Mesodermal cell (in vitro differentiated cells): ENCODE measurements around the gene NRL.

ENCODE experiments used
- H3K27ac ChIP-seq: 2 replicates; pipeline ENCODE4 v1.7.0; 2013; ENCODE audit warnings: mild to moderate bottlenecking, low read depth, low read length, moderate library complexity; ENCODE audit not compliant: severe bottlenecking
- H3K36me3 ChIP-seq: 2 replicates; pipeline ENCODE4 v1.7.1; 2013; ENCODE audit warnings: mild to moderate bottlenecking, low read length, moderate library complexity; ENCODE audit not compliant: control insufficient read depth, insufficient read depth
- H3K4me1 ChIP-seq: one replicate; pipeline ENCODE4 v1.7.1; 2013; ENCODE audit warnings: mild to moderate bottlenecking, low read length; ENCODE audit not compliant: insufficient read depth, control insufficient read depth, poor library complexity, severe bottlenecking
- H3K4me3 ChIP-seq: 2 replicates; pipeline ENCODE4 v1.7.0; 2013; ENCODE audit warnings: low read length, control low read depth, mild to moderate bottlenecking; ENCODE audit not compliant: insufficient read depth, poor library complexity, severe bottlenecking; ENCODE audit errors: extremely low read depth
- H3K9me3 ChIP-seq: 2 replicates; pipeline ENCODE4 v1.7.1; 2013; ENCODE audit warnings: mild to moderate bottlenecking, low read length, moderate library complexity; ENCODE audit not compliant: control insufficient read depth
- WGBS, 2 experiments: methylation state at CpG; one replicate each; pipeline ENCODE4 v1.1.5; 2013; ENCODE audit warnings: missing lambda C conversion rate in 2 of 2; ENCODE audit not compliant: insufficient coverage in 2 of 2; 5-methylcytosine and 5-hydroxymethylcytosine counted together

Gene NRL

DNA sequence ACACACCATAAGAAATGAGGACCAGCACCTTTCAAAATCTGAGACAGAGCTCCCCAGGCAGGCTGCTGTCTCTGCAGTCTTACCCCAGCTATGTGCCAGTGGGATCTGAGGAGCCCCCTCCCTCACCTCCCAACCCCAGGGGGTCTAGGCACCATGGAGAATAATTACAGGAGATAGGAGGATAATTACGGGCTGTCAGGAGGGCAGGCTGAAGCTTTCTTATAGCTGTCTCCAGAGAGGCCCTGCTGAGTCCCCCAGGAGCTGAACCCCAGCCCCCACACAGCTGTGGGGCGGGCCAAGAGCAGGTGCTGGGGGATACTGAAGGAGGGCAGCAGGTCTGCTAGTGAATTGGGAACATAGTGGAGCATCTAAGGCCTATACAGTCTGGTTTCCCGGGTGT lies 36.6 kb downstream of the NRL start:
- Histone ChIP-seq H3K27ac (no peak overlapping the region), H3K4me1 (peaks cover 5% of the 10 kb centered on the region), H3K4me3 (no peak overlapping the region), H3K9me3 (no peaks in the 10 kb centered on the region), H3K36me3 (no peaks in the 10 kb centered on the region)
- 83% methylated on average over 2 of the region's 3 CpGs; no CpG with 5 or more reads in 1 of the 2 experiments for WGBS, 2 experiments

DNA sequence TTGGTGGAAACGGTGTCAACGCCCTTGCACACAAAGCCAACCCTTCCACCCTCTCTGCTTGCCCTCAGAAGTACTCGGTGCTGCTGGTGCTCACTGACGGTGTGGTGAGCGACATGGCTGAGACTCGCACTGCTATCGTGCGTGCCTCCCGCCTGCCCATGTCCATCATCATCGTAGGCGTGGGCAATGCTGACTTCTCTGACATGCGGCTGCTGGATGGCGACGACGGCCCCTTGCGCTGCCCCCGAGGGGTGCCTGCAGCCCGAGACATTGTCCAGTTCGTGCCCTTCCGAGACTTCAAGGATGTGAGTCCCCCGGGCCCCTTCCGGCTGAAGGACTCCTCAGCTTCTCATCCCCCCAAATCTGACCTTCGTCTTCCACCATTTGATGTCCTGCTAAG lies 37.7 kb downstream of the NRL start:
- Histone ChIP-seq H3K4me1 (peaks cover 5% of the 10 kb centered on the region), H3K27ac (no peak overlapping the region)
- WGBS, 2 experiments, result 92 to 94% methylated on average over 23 of the region's 23 CpGs

DNA sequence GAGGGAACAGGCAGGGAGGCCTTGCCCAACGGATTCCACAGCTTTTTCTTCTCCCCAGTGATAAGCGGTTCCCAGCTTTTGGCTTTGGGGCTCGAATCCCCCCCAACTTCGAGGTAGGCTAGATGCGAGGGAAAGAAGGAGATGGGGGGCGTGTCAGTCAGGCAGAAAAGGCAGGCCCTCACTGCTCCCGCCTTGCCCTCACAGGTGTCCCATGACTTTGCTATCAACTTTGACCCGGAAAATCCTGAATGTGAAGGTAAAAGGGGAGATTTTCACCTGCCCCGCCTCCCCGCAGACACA lies 38.5 kb downstream of the NRL start:
- Histone ChIP-seq H3K9me3 (no peaks in the 10 kb centered on the region), H3K4me1 (peaks cover 5% of the 10 kb centered on the region), H3K27ac (no peak overlapping the region), H3K4me3 (no peak overlapping the region), H3K36me3 (no peaks in the 10 kb centered on the region)
- 92 to 96% methylated on average over 4 of the region's 10 CpGs for WGBS, 2 experiments

More for the DNA sequence above, 37.7 kb downstream of the NRL start:
- Histone ChIP-seq H3K9me3 (no peaks in the 10 kb centered on the region), H3K36me3 (no peaks in the 10 kb centered on the region), H3K4me3 (no peak overlapping the region)

DNA sequence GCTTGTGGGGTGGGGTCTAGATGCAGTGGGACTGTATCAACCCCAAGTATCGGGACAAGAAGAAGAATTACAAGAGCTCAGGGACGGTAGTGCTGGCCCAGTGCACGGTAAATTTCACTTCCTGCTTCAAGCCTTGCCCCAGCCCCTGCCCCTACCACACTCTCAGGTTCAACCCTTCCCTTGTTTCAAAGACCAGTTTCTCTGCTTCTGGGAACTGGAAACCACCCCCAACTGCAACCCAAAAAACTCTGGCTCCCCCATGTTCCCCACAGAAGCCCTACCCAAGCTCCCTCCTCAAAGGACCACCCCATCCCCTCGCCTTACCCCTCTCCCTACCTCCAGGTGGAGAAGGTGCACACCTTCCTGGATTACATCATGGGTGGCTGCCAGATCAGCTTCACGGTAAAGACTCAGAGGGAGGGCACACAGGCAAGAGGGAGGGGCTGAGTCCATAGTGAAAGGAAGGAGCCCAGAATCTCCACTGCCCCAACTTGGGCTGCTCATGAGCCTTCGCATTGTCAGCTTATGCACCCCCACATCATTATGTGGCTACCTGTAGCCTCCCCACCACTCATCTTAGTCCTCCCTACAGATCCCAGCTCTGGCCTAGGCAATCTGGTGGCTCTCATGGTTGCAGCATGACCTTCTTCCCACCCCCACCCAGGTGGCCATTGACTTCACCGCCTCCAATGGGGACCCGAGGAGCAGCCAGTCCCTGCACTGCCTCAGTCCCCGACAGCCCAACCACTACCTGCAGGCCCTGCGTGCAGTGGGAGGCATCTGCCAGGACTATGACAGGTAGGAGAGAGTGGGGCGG lies 39.1 kb downstream of the NRL start:
- 80 to 84% methylated on average over 6 to 11 of the region's 11 CpGs for WGBS, 2 experiments
- no peaks in the 10 kb centered on the region for H3K36me3 ChIP-seq
- no peak overlapping the region for H3K4me3 ChIP-seq

DNA sequence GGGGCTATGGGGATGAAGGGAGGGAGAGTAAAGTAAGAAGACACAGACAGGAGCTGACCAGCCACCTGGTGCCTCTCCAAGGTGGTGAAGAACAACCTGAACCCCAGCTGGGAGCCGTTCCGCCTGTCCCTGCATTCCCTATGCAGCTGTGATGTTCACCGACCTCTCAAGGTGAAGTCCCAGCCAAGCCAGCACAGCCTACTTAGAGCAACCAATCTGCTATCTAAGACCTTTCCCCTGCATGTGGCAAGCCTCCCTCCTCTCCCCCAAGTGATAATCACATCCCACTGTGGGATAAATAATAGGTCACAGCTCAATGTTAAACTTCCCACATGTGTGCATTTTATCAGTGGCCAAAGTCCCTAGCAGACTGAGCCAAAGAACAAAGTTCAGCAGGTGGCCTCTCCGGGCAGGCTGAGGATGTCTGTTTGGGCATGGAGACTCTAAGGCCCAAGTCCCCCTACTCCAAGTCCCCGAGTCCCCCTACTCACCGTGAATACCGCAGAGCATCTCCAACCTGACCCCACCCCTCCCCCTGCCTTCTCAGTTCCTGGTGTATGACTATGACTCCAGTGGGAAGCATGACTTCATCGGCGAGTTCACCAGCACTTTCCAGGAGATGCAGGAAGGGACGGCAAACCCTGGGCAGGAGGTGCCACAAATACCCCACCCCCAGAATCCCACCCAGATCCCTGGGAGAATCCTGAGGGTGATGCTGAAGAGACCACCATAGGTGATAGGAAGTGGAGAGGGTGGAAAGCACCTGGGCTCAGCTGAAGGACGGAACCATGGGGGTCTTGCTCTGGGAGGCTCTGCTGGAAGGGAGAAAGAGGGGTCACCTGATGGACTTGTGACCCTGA lies 39.9 kb downstream of the NRL start:
- WGBS, 2 experiments, result 92 to 97% methylated on average over 6 to 8 of the region's 11 CpGs
- no peaks in the 10 kb centered on the region for H3K4me1 ChIP-seq
- H3K4me3 ChIP-seq, result no peak overlapping the region
- H3K27ac ChIP-seq, result no peak overlapping the region
- no peaks in the 10 kb centered on the region for H3K36me3 ChIP-seq
- H3K9me3 ChIP-seq, result no peaks in the 10 kb centered on the region

More for the DNA sequence above, 39.1 kb downstream of the NRL start:
- no peaks in the 10 kb centered on the region for H3K9me3 ChIP-seq
- H3K27ac ChIP-seq, result no peak overlapping the region
- H3K4me1 ChIP-seq, result peaks cover 1% of the 10 kb centered on the region

DNA sequence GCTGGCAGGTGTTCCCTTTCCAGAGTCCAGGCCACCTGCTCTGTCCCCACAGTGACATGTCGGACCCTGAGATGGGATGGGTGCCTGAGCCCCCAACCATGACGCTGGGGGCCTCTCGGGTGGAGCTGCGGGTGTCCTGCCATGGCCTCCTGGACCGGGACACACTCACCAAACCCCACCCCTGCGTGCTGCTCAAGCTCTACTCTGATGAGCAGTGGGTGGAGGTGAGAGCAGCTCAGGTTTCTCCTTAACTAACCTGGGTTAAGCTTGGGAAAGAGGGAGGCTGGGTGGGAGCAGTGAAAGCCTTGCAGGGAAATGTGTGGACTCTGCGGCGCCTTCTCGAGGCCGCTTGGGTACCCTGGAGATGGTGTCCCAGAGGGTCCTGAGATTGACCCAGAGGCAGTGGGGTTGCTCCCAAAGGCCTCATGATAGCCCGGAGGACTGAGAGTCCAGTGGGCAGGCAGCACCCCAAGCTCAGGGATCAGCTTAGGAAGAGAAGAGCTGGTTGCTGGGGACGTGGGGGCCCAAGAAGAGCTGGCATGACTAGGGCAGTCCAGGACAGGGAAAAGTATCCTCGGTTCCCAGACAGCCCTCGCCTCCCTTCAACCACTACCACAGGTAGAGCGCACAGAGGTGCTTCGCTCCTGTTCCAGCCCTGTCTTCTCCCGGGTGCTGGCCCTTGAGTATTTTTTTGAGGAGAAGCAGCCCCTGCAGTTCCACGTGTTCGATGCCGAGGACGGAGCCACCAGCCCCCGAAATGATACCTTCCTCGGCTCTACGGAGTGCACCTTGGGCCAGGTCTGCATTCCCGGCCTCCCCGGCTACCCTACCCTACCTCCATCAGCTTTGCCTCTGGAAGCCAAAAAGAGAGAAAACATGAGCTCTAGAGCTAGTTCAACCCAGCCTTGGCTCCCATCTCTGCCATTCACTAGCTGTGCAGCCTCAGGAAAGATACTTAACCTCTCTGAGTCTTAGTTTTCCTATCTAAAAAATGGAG lies 41.6 kb downstream of the NRL start:
- H3K4me3 ChIP-seq, result no peak overlapping the region
- H3K9me3 ChIP-seq, result no peaks in the 10 kb centered on the region
- no peak overlapping the region for H3K27ac ChIP-seq
- no peaks in the 10 kb centered on the region for H3K4me1 ChIP-seq
- no peaks in the 10 kb centered on the region for H3K36me3 ChIP-seq
- 87 to 90% methylated on average over 13 to 18 of the region's 26 CpGs for WGBS, 2 experiments

DNA sequence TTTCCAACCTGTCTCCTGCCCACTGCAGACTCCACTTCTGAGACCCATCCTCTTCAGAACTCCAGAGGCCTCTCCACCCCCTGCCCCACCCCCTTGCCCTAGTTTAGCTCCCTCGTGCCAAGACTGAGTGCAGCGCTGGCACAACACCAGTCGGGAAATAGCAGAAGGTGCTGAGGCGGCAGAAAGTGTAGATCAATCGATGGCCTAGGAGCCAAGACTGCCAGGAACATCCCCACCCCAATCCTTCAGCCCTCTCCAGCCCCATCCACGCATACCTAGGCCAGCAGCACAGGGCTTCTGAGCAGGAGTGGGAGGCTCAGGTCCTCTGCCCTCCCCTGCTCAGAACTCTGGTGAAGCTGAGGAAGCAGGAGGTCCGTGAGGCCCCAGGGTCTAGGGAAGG lies 42.3 kb downstream of the NRL start:
- H3K9me3 ChIP-seq, result no peaks in the 10 kb centered on the region
- H3K27ac ChIP-seq, result no peak overlapping the region
- H3K36me3 ChIP-seq, result no peaks in the 10 kb centered on the region
- 86 to 96% methylated on average over 2 to 4 of the region's 7 CpGs for WGBS, 2 experiments
- no peak overlapping the region for H3K4me3 ChIP-seq
- no peaks in the 10 kb centered on the region for H3K4me1 ChIP-seq

DNA sequence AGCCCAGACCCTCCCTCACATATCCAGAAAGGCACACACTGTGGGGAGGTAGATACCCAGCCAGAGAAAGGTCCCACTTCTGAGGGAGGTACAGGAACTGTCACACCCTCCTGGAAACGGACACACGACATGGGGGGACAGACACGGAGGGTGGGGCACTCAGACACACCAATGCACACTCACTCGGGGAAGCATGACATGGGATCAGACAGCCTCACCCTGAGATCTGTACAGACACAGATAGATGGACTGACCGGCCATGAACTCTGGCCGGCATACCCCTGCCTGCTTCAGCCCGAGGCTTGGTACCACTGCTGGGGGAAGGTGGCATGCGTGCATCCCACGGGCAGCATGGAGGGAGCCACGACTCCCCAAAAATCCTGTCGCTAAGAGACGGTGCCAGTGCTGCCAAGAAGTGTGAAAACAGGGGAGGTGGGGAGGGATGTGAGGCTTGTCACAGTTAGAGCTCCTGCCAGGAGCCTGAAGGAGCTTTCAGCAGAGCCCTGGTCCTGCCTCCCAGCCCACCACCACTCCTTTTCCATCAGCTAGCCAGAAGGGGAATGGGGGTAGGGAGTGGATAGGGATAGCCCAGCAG lies 42.8 kb downstream of the NRL start:
- Histone ChIP-seq H3K4me1 (no peaks in the 10 kb centered on the region), H3K9me3 (no peaks in the 10 kb centered on the region), H3K4me3 (no peak overlapping the region), H3K36me3 (no peaks in the 10 kb centered on the region), H3K27ac (no peak overlapping the region)
- 89 to 98% methylated on average over 8 to 11 of the region's 12 CpGs for WGBS, 2 experiments

DNA sequence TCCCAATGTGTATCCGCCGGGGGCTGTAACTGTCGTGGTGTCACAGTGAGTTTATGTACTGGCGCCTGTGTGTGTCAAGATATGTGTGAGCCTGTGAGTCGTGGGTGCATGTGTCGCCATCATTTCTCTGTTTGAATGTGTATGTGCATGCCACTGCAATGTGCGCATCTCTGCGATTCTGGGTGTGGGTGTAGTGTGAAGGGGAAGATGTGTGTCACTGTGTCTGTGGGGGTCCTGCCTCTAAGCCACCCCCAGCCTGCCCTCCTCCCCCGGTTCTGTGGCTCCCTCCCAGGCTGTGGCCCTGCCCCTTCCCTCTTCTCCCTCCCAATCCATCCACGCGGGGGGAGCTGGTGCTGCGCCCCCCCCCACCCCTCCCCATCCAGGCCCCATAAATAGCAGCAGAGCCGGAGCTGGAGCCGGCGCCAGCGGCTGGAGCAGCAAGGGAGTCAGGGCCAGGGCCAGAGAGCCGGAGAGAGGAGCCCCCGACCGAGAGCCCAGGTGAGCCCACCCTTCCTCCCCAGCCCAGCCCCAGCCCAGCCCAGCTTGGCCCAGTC lies 43.5 kb downstream of the NRL start, which contains the start of gene CPNE6:
TSS of gene CPNE6 (plus strand) at position 419 of the 554 bp plus-strand sequence. CDS start 1,375 bp downstream, outside the sequence.
- WGBS, 2 experiments, result 94 to 95% methylated on average over 6 to 13 of the region's 19 CpGs
- H3K9me3 ChIP-seq, result no peaks in the 10 kb centered on the region
- no peak within 1 kb of the TSS for H3K4me3 ChIP-seq
- H3K36me3 ChIP-seq, result no peaks in the 10 kb centered on the region
- no peaks in the 10 kb centered on the region for H3K4me1 ChIP-seq
- no peak within 1 kb of the TSS for H3K27ac ChIP-seq
